ENCODE measurements around the gene CD14.
"Not testable (repeated sequence)": the region's sequence is repeated elsewhere in the genome, so short reads cannot be mapped to it uniquely, and the experiment has no call there.

CD14 gene

DNA sequence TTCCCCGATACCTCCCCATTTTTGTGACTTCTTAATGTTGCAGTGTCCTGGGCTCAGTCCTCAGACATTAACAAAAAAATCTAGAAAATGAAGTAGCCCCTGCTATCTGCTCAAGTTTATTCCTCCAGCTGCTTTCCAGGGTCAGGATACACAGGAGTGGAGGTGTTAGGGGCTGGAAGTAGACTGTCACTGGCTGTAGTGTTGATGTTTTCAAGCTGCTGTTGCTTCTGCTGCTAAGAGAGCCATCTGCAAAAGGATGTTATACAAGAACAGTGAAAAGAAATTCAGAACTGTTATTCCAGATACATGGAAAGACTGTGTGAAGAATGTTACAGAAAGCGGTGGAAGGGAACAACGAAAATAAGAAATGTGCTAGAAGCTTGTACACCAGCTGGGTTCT is 10.7 kb downstream of the CD14 start:
- TF ChIP-seq, protein P1, sequence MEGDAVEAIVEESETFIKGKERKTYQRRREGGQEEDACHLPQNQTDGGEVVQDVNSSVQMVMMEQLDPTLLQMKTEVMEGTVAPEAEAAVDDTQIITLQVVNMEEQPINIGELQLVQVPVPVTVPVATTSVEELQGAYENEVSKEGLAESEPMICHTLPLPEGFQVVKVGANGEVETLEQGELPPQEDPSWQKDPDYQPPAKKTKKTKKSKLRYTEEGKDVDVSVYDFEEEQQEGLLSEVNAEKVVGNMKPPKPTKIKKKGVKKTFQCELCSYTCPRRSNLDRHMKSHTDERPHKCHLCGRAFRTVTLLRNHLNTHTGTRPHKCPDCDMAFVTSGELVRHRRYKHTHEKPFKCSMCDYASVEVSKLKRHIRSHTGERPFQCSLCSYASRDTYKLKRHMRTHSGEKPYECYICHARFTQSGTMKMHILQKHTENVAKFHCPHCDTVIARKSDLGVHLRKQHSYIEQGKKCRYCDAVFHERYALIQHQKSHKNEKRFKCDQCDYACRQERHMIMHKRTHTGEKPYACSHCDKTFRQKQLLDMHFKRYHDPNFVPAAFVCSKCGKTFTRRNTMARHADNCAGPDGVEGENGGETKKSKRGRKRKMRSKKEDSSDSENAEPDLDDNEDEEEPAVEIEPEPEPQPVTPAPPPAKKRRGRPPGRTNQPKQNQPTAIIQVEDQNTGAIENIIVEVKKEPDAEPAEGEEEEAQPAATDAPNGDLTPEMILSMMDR (IDR thresholded peaks at IDR 0.05; ENCODE audit: low read depth, low read length), result no peak

DNA sequence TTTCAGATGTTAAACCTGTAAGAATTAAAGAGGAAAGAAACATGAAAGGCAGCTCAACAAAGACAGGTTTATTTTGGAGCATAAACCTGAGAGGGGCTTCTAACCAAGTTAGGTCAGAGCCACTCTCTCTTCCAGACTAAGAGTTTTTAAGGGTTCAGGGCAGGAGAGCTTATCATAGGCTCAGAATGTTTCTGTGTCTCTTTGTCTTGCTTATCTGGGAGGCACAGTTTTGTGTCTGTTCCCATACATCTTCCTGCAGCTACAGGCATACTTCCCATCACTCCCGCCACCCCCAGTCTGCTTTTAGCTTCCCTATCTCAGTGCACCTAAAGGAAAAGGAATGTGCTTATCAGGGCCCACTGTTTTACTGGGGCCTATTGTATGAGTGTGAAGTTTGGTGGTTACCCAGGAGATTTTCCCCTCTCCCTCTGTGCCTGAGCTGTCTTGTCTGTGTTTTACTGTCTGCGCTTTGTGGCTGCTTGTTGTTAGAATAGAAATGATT is 21.9 kb downstream of the CD14 start:
- no peak overlapping the region for H3K4me3 ChIP-seq (ENCODE audit: low read depth, low read length)
- TF ChIP-seq, protein P1 (IDR thresholded peaks at IDR 0.05; ENCODE audit: low read depth, low read length), result no peak

More for the DNA sequence above, 10.7 kb downstream of the CD14 start:
- no peak overlapping the region for H3K4me3 ChIP-seq (ENCODE audit: low read depth, low read length)

DNA sequence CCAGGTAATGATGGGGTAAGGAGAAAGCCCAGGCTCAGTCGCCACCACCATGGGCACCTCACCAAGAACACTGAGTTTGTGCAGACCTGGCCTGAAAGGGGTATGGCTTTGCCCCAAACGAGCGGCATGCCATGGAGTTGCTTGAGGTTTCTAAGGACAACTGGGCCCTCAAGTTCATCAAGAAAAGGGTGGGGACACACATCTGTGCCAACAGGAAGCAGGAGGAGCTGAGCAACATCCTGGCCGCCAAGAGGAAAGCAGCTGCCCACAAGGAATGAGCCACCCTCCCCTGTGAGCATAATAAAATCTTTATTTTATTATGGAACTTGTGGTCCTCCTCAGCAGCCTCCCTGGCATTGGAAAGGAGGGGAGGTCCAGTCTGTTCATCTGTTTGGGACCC is 23.8 kb downstream of the CD14 start:
- TF ChIP-seq, protein P1 (IDR thresholded peaks at IDR 0.05; ENCODE audit: low read depth, low read length), result no peak
- H3K4me3 ChIP-seq (ENCODE audit: low read depth, low read length), result no peak overlapping the region

DNA sequence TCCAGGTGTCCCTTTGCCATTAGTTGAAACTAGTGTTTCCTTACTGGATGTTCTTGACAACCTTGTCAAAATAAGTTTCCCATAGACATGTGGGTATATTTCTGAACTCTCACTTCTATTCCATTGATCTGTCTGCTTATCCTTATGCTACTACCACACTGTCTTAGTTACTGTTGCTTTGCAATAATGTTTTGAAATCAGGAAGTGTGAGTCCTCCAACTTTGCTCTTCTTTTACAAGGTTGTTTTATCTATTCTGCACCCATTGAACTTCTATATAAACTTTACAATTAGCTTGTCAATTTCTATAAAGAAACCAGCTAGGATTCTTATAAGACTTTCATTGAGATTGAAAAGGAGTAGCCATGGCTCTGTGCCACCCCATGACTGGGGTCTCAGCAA is 24.3 kb downstream of the CD14 start:
- H3K4me3 ChIP-seq (ENCODE audit: low read depth, low read length), result no peak overlapping the region
- TF ChIP-seq, protein P1 (IDR thresholded peaks at IDR 0.05; ENCODE audit: low read depth, low read length), result no peak

DNA sequence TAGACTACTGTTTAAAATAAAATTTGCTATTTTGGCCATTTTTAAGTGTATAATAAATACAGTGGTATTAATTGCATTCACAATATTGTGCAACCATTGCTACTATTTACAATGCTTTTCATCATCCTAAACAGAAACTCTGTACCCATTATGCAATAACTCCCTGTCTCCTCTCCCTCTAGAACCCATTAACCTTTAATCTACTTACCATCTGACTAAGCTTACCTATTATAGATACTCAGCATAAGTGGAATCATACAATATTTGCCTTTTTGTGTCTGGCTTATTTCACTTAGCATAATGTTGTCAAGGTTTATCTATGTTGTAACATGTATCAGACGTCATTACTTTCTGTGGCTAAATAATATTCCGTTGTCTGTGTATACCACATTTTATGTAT is 25.9 kb downstream of the CD14 start:
- TF ChIP-seq, protein P1 (IDR thresholded peaks at IDR 0.05; ENCODE audit: low read depth, low read length), result no peak
- no peak overlapping the region for H3K4me3 ChIP-seq (ENCODE audit: low read depth, low read length)

DNA sequence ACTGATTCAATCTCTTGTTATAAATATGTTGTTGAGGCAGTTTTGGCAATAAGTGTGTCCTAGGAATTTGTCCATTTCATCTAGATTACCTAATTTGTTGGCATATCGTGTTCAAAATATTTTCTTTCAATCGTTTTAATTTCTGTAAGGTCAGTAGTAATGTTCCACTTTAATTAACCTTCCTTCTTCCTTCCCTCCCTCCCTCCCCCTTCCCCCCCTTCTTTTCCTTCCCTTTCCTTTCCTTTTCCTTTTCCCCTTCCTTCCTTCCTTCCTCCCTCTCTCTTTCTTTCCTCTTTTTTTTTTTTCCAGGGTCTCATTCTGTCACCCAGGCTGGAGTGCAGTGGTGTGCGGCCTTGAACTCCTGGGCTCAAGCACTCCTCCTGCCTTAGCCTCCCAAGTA is 27.1 kb downstream of the CD14 start:
- TF ChIP-seq, protein P1 (IDR thresholded peaks at IDR 0.05; ENCODE audit: low read depth, low read length), result no peak
- no peak overlapping the region for H3K4me3 ChIP-seq (ENCODE audit: low read depth, low read length)

DNA sequence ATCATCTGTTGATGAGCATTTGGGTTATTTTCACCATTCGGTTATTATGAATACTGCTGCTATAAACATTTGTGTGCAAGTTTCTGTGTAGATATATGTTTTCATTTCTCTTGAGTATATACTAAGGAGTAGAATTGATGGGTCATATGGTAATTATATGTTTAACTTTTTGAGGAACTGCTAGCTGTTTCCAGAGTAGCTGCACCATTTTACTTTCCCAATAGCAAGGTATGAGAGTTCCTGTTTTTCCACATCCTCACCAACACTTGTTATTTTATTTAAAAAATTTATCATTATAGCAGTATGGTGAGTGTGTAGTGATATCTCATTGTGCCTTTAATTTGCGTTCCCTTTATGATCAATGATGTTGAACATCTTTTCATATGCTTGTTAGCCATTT is 29.2 kb downstream of the CD14 start:
- H3K4me3 ChIP-seq (ENCODE audit: low read depth, low read length), result no peak overlapping the region

DNA sequence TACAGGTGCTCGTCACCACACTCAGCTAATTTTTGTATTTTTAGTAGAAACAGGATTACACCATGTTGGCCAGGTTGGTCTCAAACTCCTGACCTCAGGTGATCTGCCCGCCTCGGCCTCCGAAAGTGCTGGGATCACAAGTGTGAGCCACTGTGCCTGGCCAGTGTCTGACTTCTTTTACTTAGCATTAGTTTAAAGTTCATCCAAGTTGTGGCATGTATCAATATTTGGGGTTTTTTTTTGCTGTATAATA is 29.6 kb downstream of the CD14 start:
- H3K4me3 ChIP-seq (ENCODE audit: low read depth, low read length), result not testable (repeated sequence)

More for the DNA sequence above, 29.2 kb downstream of the CD14 start:
- TF ChIP-seq, protein P1 (IDR thresholded peaks at IDR 0.05; ENCODE audit: low read depth, low read length), result no peak

Data from WI38 (cell line).